Mammary epithelial cell (primary cell): ENCODE data around the gene GALNT18.

Experiments used
- CTCF ChIP-seq, 2 donors: IDR thresholded peaks in 1 of 2; conservative IDR thresholded peaks in 1 of 2; 2 replicates each; pipeline ENCODE4 v1.5.1; 2011 to 2012; ENCODE audit warnings: inconsistent platforms in 2 of 2, low read length in 2 of 2, mild to moderate bottlenecking in 2 of 2, control low read depth in 1 of 2, low read depth in 1 of 2; ENCODE audit not compliant: insufficient read depth in 1 of 2; ENCODE audit errors: extremely low read depth in 1 of 2
- EZH2 ChIP-seq: IDR thresholded peaks from 2 replicates; pipeline ENCODE4 v1.6.1; 2012; ENCODE audit warnings: low read length, inconsistent platforms, borderline replicate concordance

GRCh38 chr11:11608783-11609232, 13.0 kb downstream of the GALNT18 start:
- TF ChIP-seq CTCF (conservative IDR thresholded peaks at IDR 0.05 in 1 of 2, IDR thresholded peaks at IDR 0.05 in 1 of 2; ENCODE audit: extremely low read depth in 1 of 2, insufficient read depth in 1 of 2, low read depth in 1 of 2, low read length in 2 of 2) (no peak), EZH2 (no peak)
